Measurements from ENCODE around the gene TECTA. TPM values are rescaled to one million over a fixed set of nuclear protein-coding genes. Genes with fewer than 3 reads are reported as not detected.

TECTA gene
- total RNA-seq, 1 donor from 2014 or later = 0.67 TPM

DNA sequence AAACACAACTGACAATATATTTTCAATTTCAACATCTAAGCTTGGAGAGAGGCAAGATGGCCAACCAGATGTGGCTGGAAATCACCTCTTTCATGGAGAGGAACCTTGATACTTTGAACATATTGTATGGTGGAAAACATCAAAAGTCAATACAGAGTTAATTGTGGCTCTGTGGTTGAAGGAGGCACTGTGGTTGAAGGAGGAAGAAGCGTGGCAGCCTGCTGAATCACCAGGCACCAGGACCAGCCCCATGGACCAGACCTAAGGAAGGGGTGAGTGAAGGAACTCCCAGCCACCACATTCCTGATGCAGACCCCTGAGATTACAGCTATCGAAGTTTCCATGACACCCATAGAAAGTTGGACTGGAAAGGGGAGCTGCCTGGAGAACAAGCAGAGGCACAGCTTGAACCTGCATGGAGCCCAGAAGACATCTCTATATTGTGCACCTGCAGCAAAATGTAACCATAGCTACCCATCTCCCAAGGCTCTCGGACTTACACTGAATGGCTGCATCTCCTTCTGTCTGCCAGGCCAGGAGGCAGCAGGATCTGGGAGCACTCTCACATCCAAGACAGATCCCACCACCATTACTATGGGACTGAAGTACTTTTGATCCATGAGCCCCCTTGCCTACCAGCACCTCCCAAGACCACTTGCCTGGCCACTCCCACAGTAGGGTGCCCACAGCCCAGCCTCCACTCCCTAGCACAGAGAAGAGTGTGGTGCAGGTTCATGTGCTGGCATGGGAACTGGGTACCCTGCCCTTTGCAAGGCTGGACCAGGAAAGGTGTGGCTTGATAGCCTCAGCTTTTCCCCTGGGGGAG is 111.7 kb downstream of the TECTA start:
- TF ChIP-seq, protein P1, sequence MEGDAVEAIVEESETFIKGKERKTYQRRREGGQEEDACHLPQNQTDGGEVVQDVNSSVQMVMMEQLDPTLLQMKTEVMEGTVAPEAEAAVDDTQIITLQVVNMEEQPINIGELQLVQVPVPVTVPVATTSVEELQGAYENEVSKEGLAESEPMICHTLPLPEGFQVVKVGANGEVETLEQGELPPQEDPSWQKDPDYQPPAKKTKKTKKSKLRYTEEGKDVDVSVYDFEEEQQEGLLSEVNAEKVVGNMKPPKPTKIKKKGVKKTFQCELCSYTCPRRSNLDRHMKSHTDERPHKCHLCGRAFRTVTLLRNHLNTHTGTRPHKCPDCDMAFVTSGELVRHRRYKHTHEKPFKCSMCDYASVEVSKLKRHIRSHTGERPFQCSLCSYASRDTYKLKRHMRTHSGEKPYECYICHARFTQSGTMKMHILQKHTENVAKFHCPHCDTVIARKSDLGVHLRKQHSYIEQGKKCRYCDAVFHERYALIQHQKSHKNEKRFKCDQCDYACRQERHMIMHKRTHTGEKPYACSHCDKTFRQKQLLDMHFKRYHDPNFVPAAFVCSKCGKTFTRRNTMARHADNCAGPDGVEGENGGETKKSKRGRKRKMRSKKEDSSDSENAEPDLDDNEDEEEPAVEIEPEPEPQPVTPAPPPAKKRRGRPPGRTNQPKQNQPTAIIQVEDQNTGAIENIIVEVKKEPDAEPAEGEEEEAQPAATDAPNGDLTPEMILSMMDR (IDR thresholded peaks at IDR 0.05; ENCODE audit: insufficient read depth, low read length, poor library complexity, severe bottlenecking) = no peak
- H3K4me3 ChIP-seq (ENCODE audit: low read depth, low read length) = no peak overlapping the region
- DNase-seq (ENCODE audit: low read depth) = no peak
- no peaks in the 10 kb centered on the region for H3K27me3 ChIP-seq (ENCODE audit: control insufficient read depth, insufficient read depth, low read length)
- no peaks in the 10 kb centered on the region for H3K36me3 ChIP-seq (ENCODE audit: control insufficient read depth, insufficient read depth, low read length)

DNA sequence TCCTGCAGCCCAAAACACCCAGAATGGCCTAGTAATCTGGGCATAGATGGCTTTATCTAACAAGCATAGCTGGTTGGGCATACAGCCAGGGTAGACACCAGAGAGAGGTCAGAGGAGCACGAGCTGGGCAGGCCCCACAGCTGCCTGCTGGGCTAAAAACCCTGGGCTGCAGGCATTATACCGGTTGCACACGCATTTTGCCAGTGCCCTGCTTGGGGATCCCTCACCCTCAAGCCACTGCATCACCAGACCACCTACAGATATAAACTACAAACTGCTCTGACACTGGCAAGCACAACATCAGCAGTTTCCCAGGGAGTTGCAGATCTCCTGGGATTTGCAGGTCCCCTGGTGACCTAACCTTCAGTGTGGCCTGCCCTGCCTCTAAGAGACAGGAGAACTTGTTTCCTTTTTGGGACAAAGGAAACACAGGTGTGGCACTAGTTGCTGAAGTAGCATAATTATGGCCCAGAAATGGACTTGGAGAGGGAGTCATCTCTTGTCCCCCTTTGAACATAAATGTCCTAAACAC is 112.4 kb downstream of the TECTA start:
- Histone ChIP-seq H3K4me3 (ENCODE audit: low read depth, low read length) (no peak overlapping the region), H3K27me3 (ENCODE audit: control insufficient read depth, insufficient read depth, low read length) (no peaks in the 10 kb centered on the region), H3K36me3 (ENCODE audit: control insufficient read depth, insufficient read depth, low read length) (no peaks in the 10 kb centered on the region)
- TF ChIP-seq, protein P1 (IDR thresholded peaks at IDR 0.05; ENCODE audit: insufficient read depth, low read length, poor library complexity, severe bottlenecking) = no peak
- no peak for DNase-seq (ENCODE audit: low read depth)

DNA sequence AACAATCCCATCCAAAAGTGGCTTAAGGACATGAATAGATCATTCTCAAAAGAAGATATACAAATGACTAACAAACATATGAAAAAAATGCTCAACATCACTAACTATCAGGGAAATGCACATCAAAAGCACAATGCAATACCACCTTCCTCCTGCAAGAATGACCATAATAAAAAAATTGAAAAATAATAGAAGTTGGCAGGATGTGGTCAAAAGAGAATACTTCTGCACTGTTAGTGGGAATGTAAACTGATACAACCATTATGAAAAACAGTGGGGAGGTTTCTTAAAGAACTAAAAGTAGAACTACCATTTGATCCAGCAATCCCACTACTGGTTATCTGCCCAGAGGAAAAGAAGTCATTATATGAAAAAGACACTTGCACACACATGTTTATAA is 113.8 kb downstream of the TECTA start:
- H3K27me3 ChIP-seq (ENCODE audit: control insufficient read depth, insufficient read depth, low read length) = no peaks in the 10 kb centered on the region
- TF ChIP-seq, protein P1 (IDR thresholded peaks at IDR 0.05; ENCODE audit: insufficient read depth, low read length, poor library complexity, severe bottlenecking) = no peak
- H3K4me3 ChIP-seq (ENCODE audit: low read depth, low read length) = no peak overlapping the region
- no peak for DNase-seq (ENCODE audit: low read depth)
- H3K36me3 ChIP-seq (ENCODE audit: control insufficient read depth, insufficient read depth, low read length) = no peaks in the 10 kb centered on the region

DNA sequence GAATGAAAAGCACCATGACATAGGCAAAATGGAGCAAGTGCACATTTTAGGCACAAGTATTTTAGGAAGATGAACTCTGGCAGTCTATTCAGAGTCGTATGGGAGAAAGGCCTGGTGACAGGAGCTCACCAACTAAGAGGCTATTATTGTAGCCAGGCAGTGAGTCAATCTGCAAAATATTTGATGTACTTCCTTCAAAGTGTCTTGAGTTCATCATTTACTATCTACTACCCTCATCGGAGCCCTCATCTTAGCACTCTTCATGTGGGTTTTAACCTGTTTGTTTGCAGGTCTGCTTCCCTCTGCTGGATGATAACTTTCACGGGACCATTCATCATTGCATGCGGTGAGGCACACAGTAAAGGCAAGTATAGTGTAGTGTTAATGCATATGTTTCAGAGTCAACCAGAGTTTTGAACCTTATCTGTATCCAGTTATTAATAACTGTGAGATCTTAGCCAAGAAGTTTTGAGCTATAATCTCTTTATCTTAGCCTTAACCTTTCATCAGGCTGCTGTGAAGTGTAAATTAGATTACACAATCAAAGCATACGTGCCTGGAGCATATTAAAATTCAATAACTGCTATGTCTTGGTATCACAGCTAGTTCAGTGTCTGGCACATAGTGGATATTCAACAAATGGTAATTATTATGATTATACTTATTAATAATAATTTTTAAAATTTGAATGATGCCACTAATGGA is 120.6 kb downstream of the TECTA start:
- Histone ChIP-seq H3K27me3 (ENCODE audit: control insufficient read depth, insufficient read depth, low read length) (no peaks in the 10 kb centered on the region), H3K36me3 (ENCODE audit: control insufficient read depth, insufficient read depth, low read length) (no peaks in the 10 kb centered on the region), H3K4me3 (ENCODE audit: low read depth, low read length) (no peak overlapping the region)
- TF ChIP-seq, protein P1 (IDR thresholded peaks at IDR 0.05; ENCODE audit: insufficient read depth, low read length, poor library complexity, severe bottlenecking) = no peak
- DNase-seq (ENCODE audit: low read depth) = no peak

DNA sequence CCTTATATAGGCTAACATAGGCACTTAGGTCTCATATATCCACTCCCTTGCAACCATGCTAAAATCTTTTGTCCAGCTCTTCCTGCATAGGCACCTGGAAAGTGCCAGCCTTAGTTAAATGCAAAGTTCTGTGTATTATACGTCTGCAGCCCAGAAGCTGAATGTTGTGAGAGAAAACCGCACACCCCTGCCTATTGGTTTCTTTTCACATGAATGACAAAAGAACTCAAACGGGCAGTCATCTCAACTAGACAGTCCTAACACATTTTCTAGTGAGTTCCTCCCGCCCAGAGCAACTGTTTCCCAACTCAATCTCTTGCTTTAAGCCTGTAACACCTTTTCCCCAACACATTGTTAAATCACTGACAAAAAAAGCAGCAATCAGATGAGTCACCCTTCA is 122.1 kb downstream of the TECTA start:
- DNase-seq (ENCODE audit: low read depth) = no peak
- no peaks in the 10 kb centered on the region for H3K27me3 ChIP-seq (ENCODE audit: control insufficient read depth, insufficient read depth, low read length)
- no peaks in the 10 kb centered on the region for H3K36me3 ChIP-seq (ENCODE audit: control insufficient read depth, insufficient read depth, low read length)
- TF ChIP-seq, protein P1 (IDR thresholded peaks at IDR 0.05; ENCODE audit: insufficient read depth, low read length, poor library complexity, severe bottlenecking) = no peak
- no peak overlapping the region for H3K4me3 ChIP-seq (ENCODE audit: low read depth, low read length)
